Hepatocyte (in vitro differentiated cells): ENCODE measurements around the gene RAB11FIP4. TPM values are rescaled to one million over a fixed set of nuclear protein-coding genes. Genes with fewer than 3 reads are reported as not detected.

Source experiments
- DNase-seq: peaks from one replicate; pipeline ENCODE4 v3.0.0-alpha.2; 2016; ENCODE audit warnings: low spot score
- H2AFZ ChIP-seq: fragments of 200-600 bp; sonication (generic); 2 replicates; pipeline ENCODE4 v1.6.0; 2016; ENCODE audit warnings: antibody characterized with exemption, mild to moderate bottlenecking
- H3K27ac ChIP-seq: fragments of 200-600 bp; sonication (generic); 2 replicates; pipeline ENCODE4 v1.5.1; 2016; ENCODE audit warnings: mild to moderate bottlenecking
- H3K27me3 ChIP-seq: fragments of 200-600 bp; sonication (generic); 2 replicates; pipeline ENCODE4 v1.6.1; 2016
- H3K36me3 ChIP-seq: fragments of 200-600 bp; sonication (generic); replicated peaks from 2 replicates; pipeline ENCODE4 v1.5.1; 2016; ENCODE audit warnings: low read depth; ENCODE audit not compliant: insufficient read depth
- H3K4me1 ChIP-seq: fragments of 200-600 bp; sonication (generic); 2 replicates; pipeline ENCODE4 v1.5.1; 2016; ENCODE audit warnings: mild to moderate bottlenecking, moderate library complexity; ENCODE audit not compliant: insufficient read depth
- H3K4me2 ChIP-seq: fragments of 200-600 bp; sonication (generic); 2 replicates; pipeline ENCODE4 v1.6.0; 2016
- H3K4me3 ChIP-seq: fragments of 200-600 bp; sonication (generic); 2 replicates; pipeline ENCODE4 v1.5.1; 2016; ENCODE audit warnings: mild to moderate bottlenecking
- H3K79me2 ChIP-seq: fragments of 200-600 bp; sonication (generic); 2 replicates; pipeline ENCODE4 v1.6.0; 2017; ENCODE audit warnings: mild to moderate bottlenecking
- H3K9me2 ChIP-seq: fragments of 200-600 bp; sonication (generic); replicated peaks from 2 replicates; pipeline ENCODE4 v1.6.0; 2017; ENCODE audit warnings: mild to moderate bottlenecking; ENCODE audit not compliant: insufficient read depth
- H3K9me3 ChIP-seq: fragments of 200-600 bp; sonication (generic); 2 replicates; pipeline ENCODE4 v1.5.1; 2016; ENCODE audit warnings: low read depth, mild to moderate bottlenecking
- H4K20me1 ChIP-seq: fragments of 200-600 bp; sonication (generic); 2 replicates; pipeline ENCODE4 v1.6.0; 2016; ENCODE audit warnings: mild to moderate bottlenecking; ENCODE audit not compliant: insufficient read depth, poor library complexity, severe bottlenecking
- EZH2 ChIP-seq: fragments of 200-600 bp; sonication (generic); IDR thresholded peaks from 2 replicates; pipeline ENCODE4 v1.6.1; 2016; ENCODE audit warnings: antibody characterized with exemption, mild to moderate bottlenecking, borderline replicate concordance
- EZH2phosphoT487 ChIP-seq: fragments of 200-600 bp; sonication (generic); IDR thresholded peaks from one replicate; pipeline ENCODE4 v1.6.1; 2018; ENCODE audit warnings: antibody characterized with exemption, mild to moderate bottlenecking, low read depth, moderate library complexity; ENCODE audit not compliant: unreplicated experiment, severe bottlenecking
- WGBS: methylation state at CpG from one replicate; pipeline ENCODE4 v1.1.6; 2016; ENCODE audit warnings: low lambda C conversion rate; ENCODE audit errors: missing lambda C conversion rate; 5-methylcytosine and 5-hydroxymethylcytosine counted together
- polyA plus RNA-seq: library from polyadenylated mRNA; unstranded; fragments of >200 nt; fragmentation: Nextera tagmentation; extraction: Ambion mirVana; gene quantifications from 2 replicates; pipeline ENCODE4 v1.2.1, GENCODE V29; 2016
- total RNA-seq: library from RNA; depleted of rRNA; stranded (reverse); fragments of >200 nt; gene quantifications from 2 replicates; pipeline ENCODE4 v1.2.3, GENCODE V29; 2014
- TF ChIP-seq, protein P1 (sequence below): fragments of 200-600 bp; sonication (generic); IDR thresholded peaks from 2 replicates; pipeline ENCODE4 v1.5.1; 2016; ENCODE audit warnings: antibody characterized with exemption, mild to moderate bottlenecking; ENCODE audit not compliant: poor library complexity

The RAB11FIP4 gene
- total and polyA plus RNA-seq, 2 experiments from 2014 or later = 25.8 to 35.6 TPM

DNA sequence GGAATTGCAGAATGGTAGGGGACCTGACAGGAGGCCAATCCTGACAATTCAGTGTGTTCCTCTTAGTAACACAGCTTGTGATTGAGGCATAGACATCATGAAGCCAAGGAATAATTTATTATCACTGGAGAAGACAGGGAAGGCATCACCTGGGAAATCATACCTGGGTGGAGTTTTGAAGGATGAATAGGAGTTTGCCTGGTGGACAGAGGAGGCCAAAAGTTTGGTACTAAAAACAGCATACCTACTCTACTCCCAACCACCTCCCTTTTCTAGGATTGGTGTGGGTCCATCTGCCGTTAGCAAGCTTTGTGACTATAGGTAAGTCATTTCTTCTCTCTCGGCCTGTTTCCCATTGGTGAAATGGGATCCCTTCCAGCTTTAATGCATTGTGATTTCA is 88.0 kb downstream of the RAB11FIP4 start:
- Histone ChIP-seq H3K9me2 (no peaks in the 10 kb centered on the region), H3K4me3 (no peak overlapping the region), H4K20me1 (no peaks in the 10 kb centered on the region), H3K4me2 (no peak overlapping the region), H3K9me3 (no peaks in the 10 kb centered on the region), H3K27me3 (no peaks in the 10 kb centered on the region), H3K79me2 (no peaks in the 10 kb centered on the region), H3K4me1 (peaks cover 4% of the 10 kb centered on the region), H3K27ac (no peak overlapping the region), H3K36me3 (no peaks in the 10 kb centered on the region), H2AFZ (no peak overlapping the region)
- 97% methylated on average over 2 of the region's 2 CpGs for WGBS
- DNase-seq = no peak
- TF ChIP-seq, protein P1, sequence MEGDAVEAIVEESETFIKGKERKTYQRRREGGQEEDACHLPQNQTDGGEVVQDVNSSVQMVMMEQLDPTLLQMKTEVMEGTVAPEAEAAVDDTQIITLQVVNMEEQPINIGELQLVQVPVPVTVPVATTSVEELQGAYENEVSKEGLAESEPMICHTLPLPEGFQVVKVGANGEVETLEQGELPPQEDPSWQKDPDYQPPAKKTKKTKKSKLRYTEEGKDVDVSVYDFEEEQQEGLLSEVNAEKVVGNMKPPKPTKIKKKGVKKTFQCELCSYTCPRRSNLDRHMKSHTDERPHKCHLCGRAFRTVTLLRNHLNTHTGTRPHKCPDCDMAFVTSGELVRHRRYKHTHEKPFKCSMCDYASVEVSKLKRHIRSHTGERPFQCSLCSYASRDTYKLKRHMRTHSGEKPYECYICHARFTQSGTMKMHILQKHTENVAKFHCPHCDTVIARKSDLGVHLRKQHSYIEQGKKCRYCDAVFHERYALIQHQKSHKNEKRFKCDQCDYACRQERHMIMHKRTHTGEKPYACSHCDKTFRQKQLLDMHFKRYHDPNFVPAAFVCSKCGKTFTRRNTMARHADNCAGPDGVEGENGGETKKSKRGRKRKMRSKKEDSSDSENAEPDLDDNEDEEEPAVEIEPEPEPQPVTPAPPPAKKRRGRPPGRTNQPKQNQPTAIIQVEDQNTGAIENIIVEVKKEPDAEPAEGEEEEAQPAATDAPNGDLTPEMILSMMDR = no peak
- TF ChIP-seq EZH2 (no peak), EZH2phosphoT487 (no peak)

DNA sequence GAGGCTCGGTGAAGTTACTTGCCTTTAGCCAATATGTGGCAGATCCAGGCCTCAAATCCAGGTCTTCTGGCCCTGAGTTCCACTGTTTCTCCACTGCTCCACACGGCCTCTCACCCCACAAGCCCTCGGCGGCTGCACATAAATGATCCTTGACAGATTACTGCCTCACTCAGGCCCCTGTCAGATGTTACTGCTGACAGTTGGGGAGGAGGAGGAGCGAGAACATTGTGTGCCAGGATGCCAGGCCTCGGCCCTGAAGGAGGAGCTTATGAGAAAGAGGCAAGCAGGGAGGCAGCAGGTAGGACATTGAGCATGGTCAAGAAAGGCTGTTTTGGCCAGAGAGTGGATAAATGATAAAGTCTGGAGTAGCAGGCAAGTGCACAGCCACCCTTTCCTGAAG is 88.6 kb downstream of the RAB11FIP4 start:
- Histone ChIP-seq H3K9me2 (no peaks in the 10 kb centered on the region), H3K27me3 (no peaks in the 10 kb centered on the region), H4K20me1 (no peaks in the 10 kb centered on the region), H3K36me3 (no peaks in the 10 kb centered on the region), H3K9me3 (no peaks in the 10 kb centered on the region), H3K27ac (no peak overlapping the region), H3K79me2 (no peaks in the 10 kb centered on the region), H3K4me3 (no peak overlapping the region), H3K4me2 (no peak overlapping the region), H2AFZ (no peak overlapping the region), H3K4me1 (peaks cover 4% of the 10 kb centered on the region)
- TF ChIP-seq EZH2phosphoT487 = no peak
- TF ChIP-seq, protein P1 = no peak
- TF ChIP-seq EZH2 = no peak
- DNase-seq = no peak
- 83% methylated on average over 6 of the region's 6 CpGs for WGBS

DNA sequence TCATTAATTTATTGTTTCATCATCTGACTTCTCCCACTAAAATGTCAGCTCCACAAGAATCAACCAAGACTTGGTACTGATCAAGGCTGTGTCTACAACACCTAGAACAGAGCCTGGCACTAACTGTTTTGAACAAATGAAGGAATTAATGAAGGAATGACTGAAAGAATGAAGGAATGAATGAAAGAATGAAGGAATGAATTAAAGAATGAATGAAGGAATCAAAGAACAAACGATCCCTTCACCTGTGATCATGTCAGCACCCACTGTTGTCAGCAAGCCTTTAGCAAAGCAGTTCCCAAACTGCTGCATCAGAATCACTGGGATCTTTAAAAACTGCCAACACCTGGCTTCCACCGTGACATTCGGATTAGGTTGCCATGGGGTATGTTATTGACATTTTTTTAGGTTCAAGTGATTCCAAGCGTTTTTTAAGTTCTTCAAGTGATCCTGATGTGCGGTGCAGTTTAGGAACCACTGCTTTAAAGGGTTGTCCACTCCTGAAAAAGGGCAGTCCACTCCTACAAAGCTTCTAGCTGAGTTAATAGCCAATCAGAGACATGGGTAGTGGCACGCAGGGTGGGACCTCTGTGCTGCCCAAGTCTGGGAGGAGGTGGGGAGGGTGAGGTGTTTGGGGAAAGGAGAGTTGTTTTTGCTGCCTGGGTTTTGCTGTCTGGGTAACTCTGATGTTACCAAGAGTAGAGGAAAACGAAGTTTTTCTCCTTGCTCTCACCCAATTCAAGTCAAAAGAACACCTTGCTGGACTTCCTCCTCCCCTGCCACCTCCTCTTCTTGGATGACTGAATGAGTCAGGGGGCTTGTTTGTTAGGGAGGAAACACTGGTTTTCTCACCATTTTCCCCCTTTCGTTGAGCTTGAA is 89.7 kb downstream of the RAB11FIP4 start:
- Histone ChIP-seq H3K36me3 (no peaks in the 10 kb centered on the region), H3K79me2 (no peaks in the 10 kb centered on the region), H3K27ac (no peak overlapping the region), H3K4me1 (peaks cover 4% of the 10 kb centered on the region), H3K27me3 (no peaks in the 10 kb centered on the region), H3K9me3 (no peaks in the 10 kb centered on the region), H3K9me2 (no peaks in the 10 kb centered on the region), H3K4me2 (no peak overlapping the region), H3K4me3 (no peak overlapping the region), H4K20me1 (no peaks in the 10 kb centered on the region), H2AFZ (no peak overlapping the region)
- no peak for DNase-seq
- WGBS = 70% methylated on average over 8 of the region's 8 CpGs
- TF ChIP-seq, protein P1 = no peak
- TF ChIP-seq EZH2 = no peak
- TF ChIP-seq EZH2phosphoT487 = no peak
